Colonic mucosa (tissue), 4 donors: ENCODE data around the gene BMPER. TPM values are rescaled to one million over a fixed set of nuclear protein-coding genes. Genes with fewer than 3 reads are reported as not detected.

ENCODE experiments used
- DNase-seq: peaks from one replicate; pipeline ENCODE4 v3.0.0-alpha.2; 2020
- H3K27ac ChIP-seq: fragments of 200-600 bp; one replicate; pipeline ENCODE4 v1.8.0; 2021
- H3K27me3 ChIP-seq: fragments of 200-600 bp; one replicate; pipeline ENCODE4 v1.8.0; 2021
- H3K36me3 ChIP-seq: fragments of 200-600 bp; one replicate; pipeline ENCODE4 v1.8.0; 2021
- H3K4me1 ChIP-seq: fragments of 200-600 bp; one replicate; pipeline ENCODE4 v1.8.0; 2021; ENCODE audit warnings: mild to moderate bottlenecking
- H3K4me3 ChIP-seq: fragments of 200-600 bp; one replicate; pipeline ENCODE4 v1.8.0; 2021
- H3K9ac ChIP-seq, 2 donors: one replicate each; pipeline ENCODE4 v1.7.0; 2013; ENCODE audit warnings: control low read depth in 2 of 2, low read depth in 2 of 2, low read length in 2 of 2
- H3K9me3 ChIP-seq: fragments of 200-600 bp; one replicate; pipeline ENCODE4 v1.8.0; 2021
- intact Hi-C: fragments of 100-400 bp; cut with DNase I; formaldehyde crosslinking; loops from one replicate; pipeline ENCODE4 v1.14.1; 2022
- total RNA-seq, 2 donors: library from RNA; stranded (reverse); fragmentation: NEBNext Ultra II Directional in 1 of 2; extraction: Animal tissue kit (Norgen Biotek cat#: 25700) in 1 of 2; gene quantifications; one replicate each; pipeline ENCODE4 v1.2.1, GENCODE V29; 2021
- TF ChIP-seq, protein P1 (sequence below): fragments of 200-600 bp; IDR thresholded peaks from one replicate; pipeline ENCODE4 v1.8.0; 2022; ENCODE audit warnings: antibody characterized with exemption, mild to moderate bottlenecking
- donor health status: healthy.
- donor health status: DM: no; HTN: no; CAD: no.
- donor health status: DM: no; HTN: no; CAD: no.

Gene BMPER
- total RNA-seq, 2 donors from 2014 or later, result 0.85 to 1.3 TPM

DNA sequence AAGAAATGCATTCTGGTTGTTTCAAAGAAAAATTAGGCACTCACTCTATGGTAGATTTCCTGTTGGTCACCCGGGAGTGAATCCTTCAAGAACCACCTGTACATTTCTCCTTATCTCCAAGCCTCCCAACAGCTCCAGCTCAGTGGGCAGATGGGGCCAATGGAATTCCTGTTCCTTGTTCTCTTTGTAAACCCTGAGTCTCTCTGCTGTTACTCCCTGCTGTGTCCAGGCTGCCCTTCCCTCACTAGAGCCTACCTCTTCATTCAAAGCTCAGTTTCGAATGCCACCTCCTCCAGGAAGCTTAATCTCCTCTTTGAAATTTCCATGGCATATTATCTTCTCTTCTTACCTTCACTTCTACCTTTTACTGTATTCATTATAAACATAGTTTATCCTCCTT is 3.5 kb upstream of the BMPER start:
- Histone ChIP-seq H3K9ac (no peak overlapping the region), H3K4me3 (no peak overlapping the region), H3K36me3 (no peaks in the 10 kb centered on the region), H3K27me3 (peaks cover 28% of the 10 kb centered on the region), H3K4me1 (peaks cover 4% of the 10 kb centered on the region), H3K9me3 (no peaks in the 10 kb centered on the region), H3K27ac (no peak overlapping the region)
- intact Hi-C loops, result no loop called here
- TF ChIP-seq, protein P1, sequence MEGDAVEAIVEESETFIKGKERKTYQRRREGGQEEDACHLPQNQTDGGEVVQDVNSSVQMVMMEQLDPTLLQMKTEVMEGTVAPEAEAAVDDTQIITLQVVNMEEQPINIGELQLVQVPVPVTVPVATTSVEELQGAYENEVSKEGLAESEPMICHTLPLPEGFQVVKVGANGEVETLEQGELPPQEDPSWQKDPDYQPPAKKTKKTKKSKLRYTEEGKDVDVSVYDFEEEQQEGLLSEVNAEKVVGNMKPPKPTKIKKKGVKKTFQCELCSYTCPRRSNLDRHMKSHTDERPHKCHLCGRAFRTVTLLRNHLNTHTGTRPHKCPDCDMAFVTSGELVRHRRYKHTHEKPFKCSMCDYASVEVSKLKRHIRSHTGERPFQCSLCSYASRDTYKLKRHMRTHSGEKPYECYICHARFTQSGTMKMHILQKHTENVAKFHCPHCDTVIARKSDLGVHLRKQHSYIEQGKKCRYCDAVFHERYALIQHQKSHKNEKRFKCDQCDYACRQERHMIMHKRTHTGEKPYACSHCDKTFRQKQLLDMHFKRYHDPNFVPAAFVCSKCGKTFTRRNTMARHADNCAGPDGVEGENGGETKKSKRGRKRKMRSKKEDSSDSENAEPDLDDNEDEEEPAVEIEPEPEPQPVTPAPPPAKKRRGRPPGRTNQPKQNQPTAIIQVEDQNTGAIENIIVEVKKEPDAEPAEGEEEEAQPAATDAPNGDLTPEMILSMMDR, result no peak
- no peak for DNase-seq

DNA sequence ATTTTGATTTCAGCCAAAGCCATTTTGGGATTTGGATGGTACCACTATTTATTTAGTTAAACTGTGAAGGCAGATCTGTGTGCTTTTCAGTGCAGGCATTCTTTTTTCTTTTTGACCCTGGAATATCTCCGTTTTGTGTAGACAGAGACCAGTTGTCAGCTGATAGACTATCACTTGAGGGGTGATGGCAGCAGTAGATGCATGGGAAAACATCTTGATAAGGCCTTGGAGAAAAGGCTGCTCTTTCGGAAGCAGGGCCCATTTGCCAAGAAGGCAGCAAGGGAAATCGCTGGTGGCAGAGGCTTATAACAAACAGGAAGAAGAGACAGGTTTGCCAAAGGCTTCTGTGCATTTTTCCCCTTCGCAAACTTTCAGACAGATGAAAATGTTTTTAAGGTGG is 2.6 kb upstream of the BMPER start:
- Histone ChIP-seq H3K4me3 (no peak overlapping the region), H3K36me3 (no peaks in the 10 kb centered on the region), H3K9me3 (no peaks in the 10 kb centered on the region), H3K27me3 (peaks cover 28% of the 10 kb centered on the region), H3K9ac (no peak overlapping the region), H3K27ac (no peak overlapping the region), H3K4me1 (peaks cover 4% of the 10 kb centered on the region)
- intact Hi-C loops, result no loop called here
- DNase-seq, result no peak
- TF ChIP-seq, protein P1, result no peak

DNA sequence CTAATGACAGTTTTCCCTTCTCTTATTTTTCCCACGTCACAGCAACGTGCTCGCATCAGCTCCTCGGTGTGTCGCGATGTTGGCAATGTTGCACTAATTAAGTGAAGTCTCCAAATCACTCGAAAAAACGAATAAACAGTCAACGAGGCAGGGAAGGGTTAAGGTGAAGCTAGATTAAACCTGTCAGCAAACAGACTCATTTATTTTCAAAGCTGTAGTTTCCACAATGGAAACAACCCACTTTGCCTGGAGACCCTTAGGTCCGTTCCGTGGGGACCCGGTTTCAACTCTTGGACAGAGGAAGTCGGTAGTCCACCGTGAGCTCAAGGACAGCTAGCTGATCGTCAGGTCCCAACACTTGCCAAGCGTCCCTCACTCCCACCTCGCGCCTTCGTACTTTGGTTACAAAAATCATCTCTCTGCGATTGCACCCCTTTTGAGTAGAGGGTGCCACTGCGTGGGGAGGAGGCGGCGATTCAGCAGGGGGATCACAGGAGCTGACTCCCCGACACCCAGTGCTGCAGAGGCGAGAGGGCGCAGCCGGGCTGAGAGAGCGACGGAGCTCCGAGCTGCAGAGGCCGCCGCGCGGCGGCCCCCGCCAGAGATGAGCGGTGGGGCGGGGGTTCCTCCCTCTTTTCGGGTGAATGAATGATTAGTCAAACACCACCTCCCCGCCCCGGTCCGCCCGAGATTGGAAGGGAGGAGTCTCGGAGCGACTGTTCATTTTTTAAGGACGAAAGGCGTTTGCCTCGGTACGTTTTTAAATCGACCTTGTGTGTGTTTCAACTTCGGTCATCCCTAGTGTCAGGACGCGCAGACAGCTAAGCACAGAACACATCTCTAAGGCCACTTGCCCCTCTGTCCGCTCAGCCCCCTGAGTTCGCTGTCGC is 1.3 kb upstream of the BMPER start:
- Histone ChIP-seq H3K4me3 (peak overlapping the region; percentile 46), H3K4me1 (peaks cover 4% of the 10 kb centered on the region), H3K9ac (peak overlapping the region in 1 of 2 donors; percentile 62), H3K27me3 (peaks cover 28% of the 10 kb centered on the region), H3K36me3 (no peaks in the 10 kb centered on the region), H3K9me3 (no peaks in the 10 kb centered on the region), H3K27ac (peak overlapping the region; percentile 34)
- DNase-seq, result peak; percentile 30
- TF ChIP-seq, protein P1, result no peak
- intact Hi-C loops, result no loop called here

DNA sequence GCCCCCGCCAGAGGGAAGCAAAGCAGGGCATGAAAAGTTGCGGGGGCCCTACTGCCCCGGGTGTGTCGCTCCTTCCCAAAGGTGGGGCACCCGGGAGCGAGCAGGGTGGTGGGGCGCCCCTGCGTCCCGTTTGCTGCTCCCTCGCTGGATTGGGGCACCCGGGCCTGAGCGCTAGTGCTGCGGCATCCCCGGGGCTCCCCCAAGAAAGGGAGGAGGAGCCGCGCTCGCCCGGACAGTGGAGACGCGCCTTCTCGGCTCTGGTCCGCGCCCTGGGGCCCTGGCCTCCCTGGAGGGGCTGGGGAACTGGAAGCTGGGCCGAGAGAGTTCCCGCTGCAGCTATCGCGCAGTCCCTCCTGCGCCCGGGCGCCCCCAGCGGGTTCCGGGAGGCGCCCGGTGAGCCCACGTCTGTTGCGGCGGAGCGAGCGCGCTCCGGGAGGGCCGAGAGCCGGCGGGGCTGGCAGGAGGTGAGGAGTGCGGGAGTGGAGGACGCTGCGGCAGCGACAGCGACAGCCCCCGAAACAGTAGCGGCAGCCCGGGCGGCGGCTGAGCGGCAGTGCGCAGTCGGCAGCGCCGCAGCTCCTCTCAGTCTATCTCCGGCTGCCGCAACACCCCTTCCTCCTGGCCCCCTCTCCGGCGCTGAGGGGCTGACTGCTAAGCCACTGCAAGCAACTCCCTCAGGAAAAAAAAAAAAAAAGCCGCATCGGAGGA is 504 bp upstream of the BMPER start:
- peak overlapping the region; percentile 46 for H3K4me3 ChIP-seq
- DNase-seq, result peak; percentile 22
- TF ChIP-seq, protein P1, result no peak
- peaks cover 28% of the 10 kb centered on the region for H3K27me3 ChIP-seq
- H3K9me3 ChIP-seq, result no peaks in the 10 kb centered on the region
- peaks cover 4% of the 10 kb centered on the region for H3K4me1 ChIP-seq
- peak overlapping the region in 1 of 2 donors; percentile 62 for H3K9ac ChIP-seq
- H3K27ac ChIP-seq, result peak overlapping the region; percentile 34
- H3K36me3 ChIP-seq, result no peaks in the 10 kb centered on the region
- intact Hi-C loops, result no loop called here

DNA sequence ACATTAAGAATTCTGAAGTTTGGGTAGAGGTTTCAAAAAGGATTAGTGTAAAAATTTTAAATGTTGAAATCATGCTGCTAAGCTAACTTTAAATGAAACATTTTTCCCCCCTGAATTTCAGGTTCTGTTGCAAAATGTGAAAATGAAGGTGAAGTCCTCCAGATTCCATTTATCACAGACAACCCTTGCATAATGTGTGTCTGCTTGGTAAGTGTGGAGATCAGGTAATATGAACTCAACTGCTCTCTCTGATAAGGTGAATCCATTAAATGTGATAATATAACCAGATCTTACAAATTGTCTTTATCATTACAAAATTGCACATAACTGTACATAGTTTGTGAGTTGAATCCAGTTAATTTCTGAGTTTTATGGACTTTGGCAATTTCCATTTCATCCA is 1.4 kb downstream of the BMPER start:
- Histone ChIP-seq H3K4me3 (no peak overlapping the region), H3K36me3 (no peaks in the 10 kb centered on the region), H3K27ac (no peak overlapping the region), H3K9ac (no peak overlapping the region), H3K4me1 (peaks cover 4% of the 10 kb centered on the region), H3K9me3 (no peaks in the 10 kb centered on the region), H3K27me3 (peaks cover 28% of the 10 kb centered on the region)
- TF ChIP-seq, protein P1, result no peak
- DNase-seq, result no peak
- intact Hi-C loops, result no loop called here
